GM12873 (cell line): ENCODE measurements around the gene ENAM.

Experiments
- TF ChIP-seq, protein P1 (sequence below): IDR thresholded peaks from 2 replicates; pipeline ENCODE4 v1.5.1; 2012; ENCODE audit warnings: low read depth, mild to moderate bottlenecking, moderate library complexity, low read length, control low read depth; ENCODE audit not compliant: insufficient read depth; ENCODE audit errors: missing control alignments

ENAM gene

DNA sequence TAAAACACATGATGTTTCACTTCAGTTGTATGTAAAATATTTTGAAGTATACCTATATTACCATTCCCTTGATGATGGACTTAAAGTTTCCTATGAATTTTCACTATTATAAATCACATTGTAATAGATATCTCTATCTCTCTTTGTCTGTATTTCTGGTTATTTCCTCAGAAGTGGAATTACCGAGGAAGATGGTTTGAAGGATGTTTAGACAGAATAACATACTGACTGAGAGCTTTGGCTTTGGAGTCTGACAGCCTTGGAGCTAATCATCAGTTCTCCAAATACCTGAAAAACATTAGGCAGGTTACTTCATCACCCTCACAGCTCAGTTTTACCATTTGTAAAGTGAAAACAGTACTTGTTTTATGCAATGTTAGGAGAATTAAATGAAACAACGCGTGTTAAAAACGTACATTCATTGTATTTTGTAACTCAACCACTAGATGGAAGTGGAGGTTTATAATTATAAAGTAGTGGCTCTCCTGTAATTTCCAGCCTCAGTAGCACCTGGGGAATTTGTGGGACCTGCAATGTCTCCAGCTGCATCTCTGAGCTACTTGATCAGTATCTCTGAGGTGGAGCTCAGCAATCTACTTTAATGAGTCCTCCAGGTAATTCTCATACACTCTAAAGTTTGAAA, 23.4 kb downstream of the ENAM start:
- TF ChIP-seq, protein P1, sequence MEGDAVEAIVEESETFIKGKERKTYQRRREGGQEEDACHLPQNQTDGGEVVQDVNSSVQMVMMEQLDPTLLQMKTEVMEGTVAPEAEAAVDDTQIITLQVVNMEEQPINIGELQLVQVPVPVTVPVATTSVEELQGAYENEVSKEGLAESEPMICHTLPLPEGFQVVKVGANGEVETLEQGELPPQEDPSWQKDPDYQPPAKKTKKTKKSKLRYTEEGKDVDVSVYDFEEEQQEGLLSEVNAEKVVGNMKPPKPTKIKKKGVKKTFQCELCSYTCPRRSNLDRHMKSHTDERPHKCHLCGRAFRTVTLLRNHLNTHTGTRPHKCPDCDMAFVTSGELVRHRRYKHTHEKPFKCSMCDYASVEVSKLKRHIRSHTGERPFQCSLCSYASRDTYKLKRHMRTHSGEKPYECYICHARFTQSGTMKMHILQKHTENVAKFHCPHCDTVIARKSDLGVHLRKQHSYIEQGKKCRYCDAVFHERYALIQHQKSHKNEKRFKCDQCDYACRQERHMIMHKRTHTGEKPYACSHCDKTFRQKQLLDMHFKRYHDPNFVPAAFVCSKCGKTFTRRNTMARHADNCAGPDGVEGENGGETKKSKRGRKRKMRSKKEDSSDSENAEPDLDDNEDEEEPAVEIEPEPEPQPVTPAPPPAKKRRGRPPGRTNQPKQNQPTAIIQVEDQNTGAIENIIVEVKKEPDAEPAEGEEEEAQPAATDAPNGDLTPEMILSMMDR: peak; percentile 46

DNA sequence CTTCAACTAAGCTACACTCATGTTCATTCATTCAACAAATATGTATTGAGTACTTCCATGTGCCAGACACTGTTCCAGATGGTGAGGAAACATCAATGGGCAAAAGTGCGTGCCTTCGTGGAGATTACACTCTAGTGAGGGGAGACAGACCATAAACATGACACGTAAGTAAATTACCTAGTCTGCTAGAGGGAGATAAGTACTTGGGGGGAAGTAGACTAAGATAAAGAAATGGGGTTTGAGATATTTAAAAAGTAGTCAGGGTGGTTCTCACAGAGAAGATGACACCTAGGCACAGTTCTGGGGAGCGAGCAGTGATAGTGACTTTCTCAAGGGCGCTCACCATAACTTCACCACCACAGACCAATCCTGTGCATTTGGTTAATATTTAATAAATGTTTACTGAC, 26.1 kb downstream of the ENAM start:
- TF ChIP-seq, protein P1: no peak

DNA sequence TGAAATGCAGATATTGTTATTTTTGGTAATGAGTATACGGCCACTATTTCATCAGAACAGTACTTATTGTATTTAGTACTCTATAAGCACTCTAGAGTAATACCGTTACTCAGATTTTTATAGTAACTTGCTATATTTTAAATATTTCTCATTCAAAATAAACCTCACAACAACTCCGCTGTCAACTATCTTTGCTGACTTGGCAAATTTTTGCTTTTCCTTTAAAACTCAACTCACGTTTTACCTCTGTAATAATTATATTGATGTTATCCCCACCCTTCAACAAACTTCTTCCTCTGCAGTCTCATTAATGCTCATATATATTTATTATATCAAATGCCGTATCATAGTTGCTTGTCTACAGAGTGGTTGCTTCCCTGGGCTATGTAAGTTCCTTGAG, 28.8 kb downstream of the ENAM start:
- TF ChIP-seq, protein P1: no peak

DNA sequence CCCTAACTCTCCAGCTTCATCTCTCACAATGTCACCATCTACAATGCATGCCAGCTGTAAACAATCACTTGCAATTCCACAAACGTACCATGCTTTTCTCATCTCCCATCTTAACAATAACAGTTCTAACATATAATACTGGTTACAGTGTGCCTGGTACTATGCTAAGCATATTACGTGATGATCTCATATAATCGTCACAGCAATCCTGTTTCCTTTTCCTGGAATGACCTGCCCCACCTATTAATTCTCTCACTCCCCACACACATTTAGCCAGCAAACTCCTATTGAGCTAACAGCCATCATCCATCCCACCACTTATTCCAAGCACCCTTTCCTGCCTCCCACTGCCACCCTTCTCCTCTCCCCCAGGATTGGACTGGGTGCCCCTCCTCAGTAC, 29.9 kb downstream of the ENAM start:
- TF ChIP-seq, protein P1: no peak

DNA sequence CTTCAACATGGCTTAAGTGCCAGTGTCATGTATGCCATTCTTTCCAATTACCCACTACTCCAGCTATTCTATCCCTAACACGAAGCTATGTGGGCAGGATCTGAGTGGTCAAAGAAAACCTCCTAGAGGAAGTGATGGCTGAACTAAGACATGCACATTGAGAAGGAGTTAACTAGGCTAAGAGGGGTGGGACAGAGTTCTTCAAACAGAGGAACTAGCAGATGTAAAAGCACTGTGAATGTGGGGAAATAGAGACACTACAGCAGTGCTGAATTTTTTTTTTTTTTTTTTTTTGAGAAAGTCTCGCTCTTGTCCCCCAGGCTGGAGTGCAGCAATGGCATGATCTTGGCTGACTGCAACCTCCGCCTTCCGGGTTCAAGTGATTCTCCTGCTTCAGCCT, 31.6 kb downstream of the ENAM start:
- TF ChIP-seq, protein P1: no peak

DNA sequence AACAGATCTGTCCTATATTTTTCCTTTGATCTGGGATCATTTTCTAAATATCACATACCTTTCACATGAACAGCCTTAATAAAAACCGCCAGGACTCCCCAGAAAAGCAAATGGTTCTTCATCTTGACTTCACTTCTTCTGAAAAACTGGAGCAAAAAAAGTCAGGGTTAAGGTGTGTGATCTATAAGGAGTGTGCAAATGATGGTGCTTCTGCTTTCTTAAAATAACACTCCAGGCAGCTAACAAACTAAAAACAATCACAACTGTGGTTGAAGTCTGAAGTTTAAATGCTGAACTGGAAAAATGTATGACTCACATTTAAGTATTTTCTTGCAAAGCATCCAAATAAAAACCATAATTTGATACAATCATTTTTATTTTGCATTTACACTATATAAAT, 37.8 kb downstream of the ENAM start, which contains the start of gene JCHAIN:
Gene JCHAIN, minus strand, starts transcription at position 140 of the 400 bp plus-strand sequence. Its CDS starts 18 bp downstream, at position 122.
- TF ChIP-seq, protein P1: no peak

DNA sequence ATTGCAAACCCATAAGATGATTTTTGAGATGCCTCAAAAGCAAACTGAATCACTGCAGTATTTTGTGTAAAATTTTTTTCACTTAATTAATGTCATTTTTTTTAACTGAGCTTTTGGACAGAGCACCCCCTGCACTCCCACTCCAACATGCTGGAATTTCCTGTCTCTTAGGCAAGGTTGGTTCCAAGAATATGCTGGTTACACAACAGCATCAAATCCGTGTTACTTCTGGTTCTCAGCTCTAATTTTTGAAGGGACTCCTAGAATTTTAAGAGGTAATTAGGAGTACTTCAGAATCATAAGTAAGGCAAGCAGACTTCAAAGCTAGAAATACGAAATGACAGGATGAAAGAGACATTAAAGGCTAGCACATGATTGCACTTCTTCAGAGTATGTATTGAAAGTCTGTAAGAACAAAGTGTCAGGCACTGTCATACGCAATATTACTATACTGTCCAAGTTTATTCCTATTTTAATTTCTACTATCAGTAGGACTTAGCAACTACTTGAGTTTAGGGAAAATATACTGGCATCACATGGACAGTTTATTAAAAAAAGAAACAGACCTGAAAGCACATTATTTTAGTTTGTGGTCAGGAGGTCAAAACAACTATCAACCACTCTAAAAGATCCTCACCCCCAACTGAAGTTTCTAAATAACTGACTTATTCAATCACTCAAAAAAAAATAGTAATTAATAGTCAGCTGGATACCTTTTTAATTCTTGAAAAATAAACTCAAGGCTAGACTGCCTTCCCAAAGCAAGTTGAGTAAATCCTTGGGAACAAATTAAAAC, 39.4 kb downstream of the ENAM start:
- TF ChIP-seq, protein P1: no peak
